Nephron (organoid): ENCODE measurements around the gene EFTUD2.

Experiments used
- H3K27ac Mint-ChIP-seq, 3 experiments: 2 replicates each; pipeline ENCODE4 v1.8.0; 2020; ENCODE audit warnings: mixed read lengths in 3 of 3, mild to moderate bottlenecking in 2 of 3, moderate library complexity in 1 of 3
- H3K27me3 Mint-ChIP-seq: 2 replicates; pipeline ENCODE4 v1.8.0; 2021; ENCODE audit warnings: low read depth, mild to moderate bottlenecking, moderate library complexity, mixed read lengths
- H3K36me3 Mint-ChIP-seq: 2 replicates; pipeline ENCODE4 v1.8.0; 2020; ENCODE audit warnings: low read depth, mixed read lengths
- H3K4me1 Mint-ChIP-seq: 2 replicates; pipeline ENCODE4 v1.8.0; 2020; ENCODE audit warnings: mixed read lengths
- H3K4me3 Mint-ChIP-seq, 3 experiments: 2 replicates each; pipeline ENCODE4 v1.8.0; 2020; ENCODE audit warnings: mild to moderate bottlenecking in 3 of 3, mixed read lengths in 3 of 3, moderate library complexity in 2 of 3
- H3K9me3 Mint-ChIP-seq: 2 replicates; pipeline ENCODE4 v1.8.0; 2020; ENCODE audit warnings: mixed read lengths
- TF ChIP-seq, protein P1 (sequence below), 3 experiments: fragments of 200-600 bp; sonication (generic); IDR thresholded peaks; one replicate each; pipeline ENCODE4 v1.5.0; 2021; ENCODE audit warnings: antibody characterized with exemption in 3 of 3; ENCODE audit not compliant: unreplicated experiment in 3 of 3

The EFTUD2 gene

GRCh38 chr17:44910231-44911106, 11.2 kb upstream of the EFTUD2 start:
- peaks cover 66% of the 10 kb centered on the region for H3K27me3 Mint-ChIP-seq
- TF ChIP-seq, protein P1, sequence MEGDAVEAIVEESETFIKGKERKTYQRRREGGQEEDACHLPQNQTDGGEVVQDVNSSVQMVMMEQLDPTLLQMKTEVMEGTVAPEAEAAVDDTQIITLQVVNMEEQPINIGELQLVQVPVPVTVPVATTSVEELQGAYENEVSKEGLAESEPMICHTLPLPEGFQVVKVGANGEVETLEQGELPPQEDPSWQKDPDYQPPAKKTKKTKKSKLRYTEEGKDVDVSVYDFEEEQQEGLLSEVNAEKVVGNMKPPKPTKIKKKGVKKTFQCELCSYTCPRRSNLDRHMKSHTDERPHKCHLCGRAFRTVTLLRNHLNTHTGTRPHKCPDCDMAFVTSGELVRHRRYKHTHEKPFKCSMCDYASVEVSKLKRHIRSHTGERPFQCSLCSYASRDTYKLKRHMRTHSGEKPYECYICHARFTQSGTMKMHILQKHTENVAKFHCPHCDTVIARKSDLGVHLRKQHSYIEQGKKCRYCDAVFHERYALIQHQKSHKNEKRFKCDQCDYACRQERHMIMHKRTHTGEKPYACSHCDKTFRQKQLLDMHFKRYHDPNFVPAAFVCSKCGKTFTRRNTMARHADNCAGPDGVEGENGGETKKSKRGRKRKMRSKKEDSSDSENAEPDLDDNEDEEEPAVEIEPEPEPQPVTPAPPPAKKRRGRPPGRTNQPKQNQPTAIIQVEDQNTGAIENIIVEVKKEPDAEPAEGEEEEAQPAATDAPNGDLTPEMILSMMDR (IDR thresholded peaks at IDR 0.05; ENCODE audit: unreplicated experiment in 3 of 3) = no peak
- H3K9me3 Mint-ChIP-seq = no peaks in the 10 kb centered on the region
- H3K27ac Mint-ChIP-seq = peak overlapping the region in 1 of 3 experiments; percentile 36
- peaks cover 23% of the 10 kb centered on the region for H3K4me1 Mint-ChIP-seq
- H3K4me3 Mint-ChIP-seq = peak overlapping the region in 2 of 3 experiments; percentile 32 to 39
- H3K36me3 Mint-ChIP-seq = no peaks in the 10 kb centered on the region

DNA sequence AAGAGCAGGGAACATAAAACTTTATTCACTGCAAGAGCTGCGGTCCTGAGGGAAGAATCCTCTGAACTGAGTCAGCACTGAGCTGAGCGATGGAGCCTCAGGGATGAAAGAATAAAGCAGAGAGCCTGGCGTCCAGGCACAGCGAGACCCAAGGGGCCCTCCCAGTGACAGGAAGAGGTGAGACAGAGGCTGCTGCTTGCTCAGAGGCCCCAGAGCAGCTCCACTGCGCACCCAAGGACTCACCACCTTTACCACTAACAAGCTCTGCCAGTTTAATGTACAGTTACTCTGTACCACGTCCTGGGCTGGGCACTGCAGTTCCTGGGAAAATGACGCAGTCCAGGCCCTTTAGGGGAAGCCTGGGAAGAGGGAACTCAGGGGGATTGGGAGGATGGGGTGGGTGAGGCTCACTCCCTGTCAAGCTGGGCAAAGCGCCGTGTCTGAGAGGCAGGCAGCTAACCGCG, 10.5 kb upstream of the EFTUD2 start:
- Mint-ChIP-seq H3K9me3 (no peaks in the 10 kb centered on the region), H3K4me1 (peaks cover 29% of the 10 kb centered on the region)

DNA sequence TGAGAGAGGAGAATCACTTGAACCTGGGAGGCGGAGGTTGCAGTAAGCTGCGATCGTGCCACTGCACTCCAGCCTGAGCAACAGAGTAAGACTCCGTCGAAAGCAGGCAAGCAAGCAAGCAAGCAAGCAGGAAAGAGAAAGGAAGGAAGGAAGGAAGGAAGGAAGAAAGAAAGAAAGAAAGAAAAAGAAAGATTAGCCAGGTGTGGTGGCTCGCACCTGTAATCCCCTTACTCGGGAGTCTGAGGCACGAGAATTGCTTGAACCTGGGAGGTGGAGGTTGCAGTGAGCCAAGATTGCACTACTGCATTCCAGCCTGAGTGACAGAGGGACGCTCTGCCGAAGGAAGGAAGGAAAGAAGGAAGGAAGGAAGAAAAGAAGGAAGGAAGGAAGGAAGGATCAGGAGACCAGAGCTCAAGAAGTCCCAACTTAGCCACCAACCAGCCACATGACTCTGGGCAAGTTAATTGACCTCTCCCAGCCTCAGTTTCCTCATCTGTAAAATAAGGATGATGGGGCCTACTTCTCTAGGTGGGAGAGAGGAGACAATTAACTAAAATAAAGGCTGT, 9.6 kb upstream of the EFTUD2 start:
- no peak overlapping the region for H3K4me3 Mint-ChIP-seq
- no peak overlapping the region for H3K27ac Mint-ChIP-seq
- H3K27me3 Mint-ChIP-seq = peaks cover 57% of the 10 kb centered on the region
- peaks cover 29% of the 10 kb centered on the region for H3K4me1 Mint-ChIP-seq
- TF ChIP-seq, protein P1 (IDR thresholded peaks at IDR 0.05; ENCODE audit: unreplicated experiment in 3 of 3) = no peak
- no peaks in the 10 kb centered on the region for H3K9me3 Mint-ChIP-seq
- H3K36me3 Mint-ChIP-seq = no peaks in the 10 kb centered on the region

More for the DNA sequence above, 10.5 kb upstream of the EFTUD2 start:
- Mint-ChIP-seq H3K27ac (no peak overlapping the region), H3K27me3 (peaks cover 65% of the 10 kb centered on the region), H3K4me3 (no peak overlapping the region), H3K36me3 (no peaks in the 10 kb centered on the region)
- TF ChIP-seq, protein P1 (IDR thresholded peaks at IDR 0.05; ENCODE audit: unreplicated experiment in 3 of 3) = no peak

DNA sequence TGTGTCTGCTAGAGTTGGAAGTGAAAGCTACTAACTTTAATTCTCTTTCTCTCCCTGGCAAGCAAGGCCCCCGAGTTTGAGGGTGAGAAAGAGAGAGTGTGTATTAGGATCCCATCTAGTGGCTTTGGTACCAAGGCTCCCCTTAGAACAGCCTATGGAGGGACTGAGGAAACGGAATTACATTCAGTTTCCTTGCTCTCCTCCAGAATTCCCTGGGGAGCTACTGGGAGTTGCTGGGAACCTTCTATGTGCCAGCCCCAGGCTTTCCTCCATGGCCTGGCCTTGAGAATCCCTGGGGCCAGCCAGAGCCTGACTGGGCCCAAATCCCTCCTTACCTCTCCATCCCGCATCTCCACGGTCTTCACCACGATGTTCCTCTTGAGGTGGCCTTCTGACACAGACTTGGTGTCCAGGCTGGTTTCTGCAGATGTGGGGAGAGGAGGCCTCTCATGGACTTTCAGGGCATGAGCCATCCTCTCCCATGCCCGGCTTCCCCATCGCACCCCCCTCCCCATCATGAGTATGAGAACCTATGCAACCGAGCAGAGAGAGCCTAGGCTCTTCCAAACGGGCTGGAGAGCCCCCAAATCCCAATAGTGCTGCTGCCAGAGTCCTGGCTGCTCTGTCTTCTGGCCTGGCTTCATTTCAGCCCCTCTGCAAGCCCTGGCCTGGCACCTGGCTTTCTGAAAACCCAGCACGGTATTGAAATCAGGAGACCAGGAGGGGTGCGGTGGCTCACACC, 8.7 kb upstream of the EFTUD2 start:
- TF ChIP-seq, protein P1 (IDR thresholded peaks at IDR 0.05; ENCODE audit: unreplicated experiment in 3 of 3) = no peak
- Mint-ChIP-seq H3K27me3 (peaks cover 49% of the 10 kb centered on the region), H3K4me1 (peaks cover 33% of the 10 kb centered on the region), H3K36me3 (no peaks in the 10 kb centered on the region), H3K4me3 (no peak overlapping the region), H3K27ac (no peak overlapping the region), H3K9me3 (no peaks in the 10 kb centered on the region)

GRCh38 chr17:44906763-44907728, 7.8 kb upstream of the EFTUD2 start:
- TF ChIP-seq, protein P1 (IDR thresholded peaks at IDR 0.05; ENCODE audit: unreplicated experiment in 3 of 3) = no peak
- Mint-ChIP-seq H3K27me3 (peaks cover 41% of the 10 kb centered on the region), H3K27ac (no peak overlapping the region), H3K36me3 (no peaks in the 10 kb centered on the region), H3K4me1 (peaks cover 35% of the 10 kb centered on the region), H3K9me3 (no peaks in the 10 kb centered on the region), H3K4me3 (no peak overlapping the region)
